AG09319 (cell line): ENCODE data around the gene FOS.

Source experiments
- DNase-seq: peaks from one replicate; pipeline ENCODE4 v3.0.0-alpha.2; 2010; ENCODE audit warnings: low read depth; ENCODE audit errors: extremely low read depth
- CTCF ChIP-seq: IDR thresholded peaks from 2 replicates; pipeline ENCODE4 v1.5.1; 2011; ENCODE audit warnings: low read depth, mild to moderate bottlenecking, inconsistent platforms, low read length, moderate library complexity

Gene FOS

GRCh38 chr14:75260025-75260763 lies 18.4 kb upstream of the FOS start:
- DNase-seq = no peak
- TF ChIP-seq CTCF = no peak

GRCh38 chr14:75261820-75262219 lies 16.8 kb upstream of the FOS start:
- no peak for TF ChIP-seq CTCF
- DNase-seq = no peak

- no peak for TF ChIP-seq CTCF
- no peak for DNase-seq
Measured at GRCh38 chr14:75262641-75263040, 16.0 kb upstream of the FOS start.

GRCh38 chr14:75264036-75264435 lies 14.6 kb upstream of the FOS start:
- no peak for TF ChIP-seq CTCF
- no peak for DNase-seq

- no peak for DNase-seq
- TF ChIP-seq CTCF = no peak
Measured at GRCh38 chr14:75267141-75267721, 11.4 kb upstream of the FOS start.

GRCh38 chr14:75268633-75269550 lies 9.7 kb upstream of the FOS start:
- TF ChIP-seq CTCF = no peak
- DNase-seq = no peak

- no peak for TF ChIP-seq CTCF
- no peak for DNase-seq
Measured at GRCh38 chr14:75271514-75271913, 7.1 kb upstream of the FOS start.
